ENCODE results near the gene C1QA. TPM values are rescaled to one million over a fixed set of nuclear protein-coding genes. Genes with fewer than 3 reads are reported as not detected.
"Not testable (repeated sequence)": the region's sequence is repeated elsewhere in the genome, so short reads cannot be mapped to it uniquely, and the experiment has no call there.

C1QA gene
- total and polyA plus RNA-seq, 9 donors, result 28.1 to 55.0 (median 35.2) TPM

GRCh38 chr1:22668840-22669239 lies 32.4 kb downstream of the C1QA start:
- H3K4me3 ChIP-seq (ENCODE audit: low read length); DNase-seq; H3K4me1 ChIP-seq (ENCODE audit: control insufficient read depth, insufficient read depth, low read length); H3K36me3 ChIP-seq (ENCODE audit: control insufficient read depth, insufficient read depth, low read length); H3K9me3 ChIP-seq (replicated peaks; ENCODE audit: control insufficient read depth, low read depth, low read length); H3K27ac ChIP-seq (ENCODE audit: low read length): not testable (repeated sequence)
- 100% methylated on average over 1 of the region's 2 CpGs for WGBS (ENCODE audit: insufficient coverage)
- peaks cover 27% of the 10 kb centered on the region for H3K27me3 ChIP-seq (ENCODE audit: control insufficient read depth, insufficient read depth, low read length)

- peaks cover 27% of the 10 kb centered on the region for H3K27me3 ChIP-seq (ENCODE audit: control insufficient read depth, insufficient read depth, low read length)
- H3K4me3 ChIP-seq (ENCODE audit: low read length), result no peak overlapping the region
Observed at GRCh38 chr1:22670352-22670975, 34.0 kb downstream of the C1QA start.

GRCh38 chr1:22671999-22672398 lies 35.6 kb downstream of the C1QA start:
- H3K9me3 ChIP-seq (replicated peaks; ENCODE audit: control insufficient read depth, low read depth, low read length), result no peaks in the 10 kb centered on the region
- H3K4me1 ChIP-seq (ENCODE audit: control insufficient read depth, insufficient read depth, low read length), result peaks cover 12% of the 10 kb centered on the region
- peaks cover 25% of the 10 kb centered on the region for H3K27me3 ChIP-seq (ENCODE audit: control insufficient read depth, insufficient read depth, low read length)
- no peak for DNase-seq
- WGBS (ENCODE audit: insufficient coverage), result 61% methylated on average over 2 of the region's 4 CpGs
- no peaks in the 10 kb centered on the region for H3K36me3 ChIP-seq (ENCODE audit: control insufficient read depth, insufficient read depth, low read length)
- no peak overlapping the region for H3K27ac ChIP-seq (ENCODE audit: low read length)
- no peak overlapping the region for H3K4me3 ChIP-seq (ENCODE audit: low read length)

More at GRCh38 chr1:22670352-22670975, 34.0 kb downstream of the C1QA start:
- Histone ChIP-seq H3K4me1 (ENCODE audit: control insufficient read depth, insufficient read depth, low read length) (peaks cover 7% of the 10 kb centered on the region), H3K9me3 (replicated peaks; ENCODE audit: control insufficient read depth, low read depth, low read length) (no peaks in the 10 kb centered on the region), H3K36me3 (ENCODE audit: control insufficient read depth, insufficient read depth, low read length) (no peaks in the 10 kb centered on the region), H3K27ac (ENCODE audit: low read length) (no peak overlapping the region)
- no peak for DNase-seq
- WGBS (ENCODE audit: insufficient coverage), result 40% methylated on average over 12 of the region's 12 CpGs

- H3K27me3 ChIP-seq (ENCODE audit: control insufficient read depth, insufficient read depth, low read length), result peaks cover 24% of the 10 kb centered on the region
- peak; percentile 80 for DNase-seq
- peaks cover 25% of the 10 kb centered on the region for H3K4me1 ChIP-seq (ENCODE audit: control insufficient read depth, insufficient read depth, low read length)
- no peak overlapping the region for H3K27ac ChIP-seq (ENCODE audit: low read length)
- WGBS (ENCODE audit: insufficient coverage), result 17% methylated on average over 3 of the region's 17 CpGs
- H3K36me3 ChIP-seq (ENCODE audit: control insufficient read depth, insufficient read depth, low read length), result no peaks in the 10 kb centered on the region
- H3K9me3 ChIP-seq (replicated peaks; ENCODE audit: control insufficient read depth, low read depth, low read length), result no peaks in the 10 kb centered on the region
- H3K4me3 ChIP-seq (ENCODE audit: low read length), result no peak overlapping the region
Observed at GRCh38 chr1:22673486-22674409, 37.3 kb downstream of the C1QA start.

GRCh38 chr1:22674410-22674749 lies 38.0 kb downstream of the C1QA start:
- no peak overlapping the region for H3K4me3 ChIP-seq (ENCODE audit: low read length)
- H3K9me3 ChIP-seq (replicated peaks; ENCODE audit: control insufficient read depth, low read depth, low read length), result no peaks in the 10 kb centered on the region
- H3K27me3 ChIP-seq (ENCODE audit: control insufficient read depth, insufficient read depth, low read length), result peaks cover 24% of the 10 kb centered on the region
- no peak overlapping the region for H3K27ac ChIP-seq (ENCODE audit: low read length)
- no peak for DNase-seq
- 20% methylated on average over 1 of the region's 1 CpG for WGBS (ENCODE audit: insufficient coverage)
- no peaks in the 10 kb centered on the region for H3K36me3 ChIP-seq (ENCODE audit: control insufficient read depth, insufficient read depth, low read length)
- peaks cover 25% of the 10 kb centered on the region for H3K4me1 ChIP-seq (ENCODE audit: control insufficient read depth, insufficient read depth, low read length)

- WGBS (ENCODE audit: insufficient coverage), result 67% methylated on average over 14 of the region's 15 CpGs
- not testable (repeated sequence) for H3K9me3 ChIP-seq (replicated peaks; ENCODE audit: control insufficient read depth, low read depth, low read length); H3K36me3 ChIP-seq (ENCODE audit: control insufficient read depth, insufficient read depth, low read length); DNase-seq; H3K27ac ChIP-seq (ENCODE audit: low read length); H3K4me3 ChIP-seq (ENCODE audit: low read length)
- Histone ChIP-seq H3K4me1 (ENCODE audit: control insufficient read depth, insufficient read depth, low read length) (peaks cover 25% of the 10 kb centered on the region), H3K27me3 (ENCODE audit: control insufficient read depth, insufficient read depth, low read length) (peaks cover 24% of the 10 kb centered on the region)
Observed at GRCh38 chr1:22676151-22676550, 39.7 kb downstream of the C1QA start.

- H3K36me3 ChIP-seq (ENCODE audit: control insufficient read depth, insufficient read depth, low read length), result no peaks in the 10 kb centered on the region
- no peak for DNase-seq
- no peak overlapping the region for H3K4me3 ChIP-seq (ENCODE audit: low read length)
- H3K27ac ChIP-seq (ENCODE audit: low read length), result no peak overlapping the region
- H3K27me3 ChIP-seq (ENCODE audit: control insufficient read depth, insufficient read depth, low read length), result peaks cover 17% of the 10 kb centered on the region
- H3K4me1 ChIP-seq (ENCODE audit: control insufficient read depth, insufficient read depth, low read length), result peaks cover 25% of the 10 kb centered on the region
- no peaks in the 10 kb centered on the region for H3K9me3 ChIP-seq (replicated peaks; ENCODE audit: control insufficient read depth, low read depth, low read length)
- 69% methylated on average over 27 of the region's 37 CpGs for WGBS (ENCODE audit: insufficient coverage)
Observed at GRCh38 chr1:22676916-22677583, 40.6 kb downstream of the C1QA start.

GRCh38 chr1:22677931-22678896 lies 41.8 kb downstream of the C1QA start:
- no peaks in the 10 kb centered on the region for H3K9me3 ChIP-seq (replicated peaks; ENCODE audit: control insufficient read depth, low read depth, low read length)
- peak; percentile 84 for DNase-seq
- WGBS (ENCODE audit: insufficient coverage), result 65% methylated on average over 9 of the region's 13 CpGs
- H3K27ac ChIP-seq (ENCODE audit: low read length), result no peak overlapping the region
- H3K27me3 ChIP-seq (ENCODE audit: control insufficient read depth, insufficient read depth, low read length), result peaks cover 9% of the 10 kb centered on the region
- no peaks in the 10 kb centered on the region for H3K36me3 ChIP-seq (ENCODE audit: control insufficient read depth, insufficient read depth, low read length)
- H3K4me1 ChIP-seq (ENCODE audit: control insufficient read depth, insufficient read depth, low read length), result peaks cover 21% of the 10 kb centered on the region
- no peak overlapping the region for H3K4me3 ChIP-seq (ENCODE audit: low read length)

GRCh38 chr1:22680726-22681125 lies 44.3 kb downstream of the C1QA start:
- Histone ChIP-seq H3K36me3 (ENCODE audit: control insufficient read depth, insufficient read depth, low read length) (no peaks in the 10 kb centered on the region), H3K27me3 (ENCODE audit: control insufficient read depth, insufficient read depth, low read length) (peaks cover 9% of the 10 kb centered on the region)
- 66% methylated on average over 3 of the region's 9 CpGs for WGBS (ENCODE audit: insufficient coverage)

More at GRCh38 chr1:22680726-22681125, 44.3 kb downstream of the C1QA start:
- no peak for DNase-seq
- Histone ChIP-seq H3K9me3 (replicated peaks; ENCODE audit: control insufficient read depth, low read depth, low read length) (no peaks in the 10 kb centered on the region), H3K4me3 (ENCODE audit: low read length) (no peak overlapping the region), H3K27ac (ENCODE audit: low read length) (no peak overlapping the region), H3K4me1 (ENCODE audit: control insufficient read depth, insufficient read depth, low read length) (peaks cover 39% of the 10 kb centered on the region)

Data from muscle of leg (tissue), 11 donors.